ENCODE results near the gene SMCO2.

DNA sequence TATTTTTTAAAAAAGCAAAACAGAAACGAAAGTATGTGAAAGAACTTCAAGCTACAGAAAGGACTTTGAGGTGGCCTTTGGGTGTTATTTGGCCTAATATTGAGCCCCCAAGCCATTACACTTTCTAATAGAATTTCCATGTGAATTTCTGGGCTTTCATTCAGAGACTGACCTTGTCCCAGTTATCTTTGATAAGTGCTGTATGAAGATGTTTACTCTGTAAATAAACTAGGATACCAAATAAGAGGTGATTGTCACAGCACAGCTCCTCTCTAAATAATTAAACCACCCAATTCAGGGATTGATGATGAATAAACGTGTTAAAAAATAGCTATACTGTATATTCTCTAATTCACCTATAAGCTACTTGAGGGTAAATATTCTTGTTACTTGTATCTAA is 44.7 kb downstream of the SMCO2 start:
- TF ChIP-seq, protein P1, sequence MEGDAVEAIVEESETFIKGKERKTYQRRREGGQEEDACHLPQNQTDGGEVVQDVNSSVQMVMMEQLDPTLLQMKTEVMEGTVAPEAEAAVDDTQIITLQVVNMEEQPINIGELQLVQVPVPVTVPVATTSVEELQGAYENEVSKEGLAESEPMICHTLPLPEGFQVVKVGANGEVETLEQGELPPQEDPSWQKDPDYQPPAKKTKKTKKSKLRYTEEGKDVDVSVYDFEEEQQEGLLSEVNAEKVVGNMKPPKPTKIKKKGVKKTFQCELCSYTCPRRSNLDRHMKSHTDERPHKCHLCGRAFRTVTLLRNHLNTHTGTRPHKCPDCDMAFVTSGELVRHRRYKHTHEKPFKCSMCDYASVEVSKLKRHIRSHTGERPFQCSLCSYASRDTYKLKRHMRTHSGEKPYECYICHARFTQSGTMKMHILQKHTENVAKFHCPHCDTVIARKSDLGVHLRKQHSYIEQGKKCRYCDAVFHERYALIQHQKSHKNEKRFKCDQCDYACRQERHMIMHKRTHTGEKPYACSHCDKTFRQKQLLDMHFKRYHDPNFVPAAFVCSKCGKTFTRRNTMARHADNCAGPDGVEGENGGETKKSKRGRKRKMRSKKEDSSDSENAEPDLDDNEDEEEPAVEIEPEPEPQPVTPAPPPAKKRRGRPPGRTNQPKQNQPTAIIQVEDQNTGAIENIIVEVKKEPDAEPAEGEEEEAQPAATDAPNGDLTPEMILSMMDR (IDR thresholded peaks at IDR 0.05 in 8 of 11, conservative IDR thresholded peaks at IDR 0.05 in 3 of 11), result no peak
- TF ChIP-seq POLR2A (IDR thresholded peaks at IDR 0.05) (no peak), POLR2AphosphoS5 (IDR thresholded peaks at IDR 0.05) (no peak)
